ENCODE measurements around the gene ZMIZ1.

Gene ZMIZ1

DNA sequence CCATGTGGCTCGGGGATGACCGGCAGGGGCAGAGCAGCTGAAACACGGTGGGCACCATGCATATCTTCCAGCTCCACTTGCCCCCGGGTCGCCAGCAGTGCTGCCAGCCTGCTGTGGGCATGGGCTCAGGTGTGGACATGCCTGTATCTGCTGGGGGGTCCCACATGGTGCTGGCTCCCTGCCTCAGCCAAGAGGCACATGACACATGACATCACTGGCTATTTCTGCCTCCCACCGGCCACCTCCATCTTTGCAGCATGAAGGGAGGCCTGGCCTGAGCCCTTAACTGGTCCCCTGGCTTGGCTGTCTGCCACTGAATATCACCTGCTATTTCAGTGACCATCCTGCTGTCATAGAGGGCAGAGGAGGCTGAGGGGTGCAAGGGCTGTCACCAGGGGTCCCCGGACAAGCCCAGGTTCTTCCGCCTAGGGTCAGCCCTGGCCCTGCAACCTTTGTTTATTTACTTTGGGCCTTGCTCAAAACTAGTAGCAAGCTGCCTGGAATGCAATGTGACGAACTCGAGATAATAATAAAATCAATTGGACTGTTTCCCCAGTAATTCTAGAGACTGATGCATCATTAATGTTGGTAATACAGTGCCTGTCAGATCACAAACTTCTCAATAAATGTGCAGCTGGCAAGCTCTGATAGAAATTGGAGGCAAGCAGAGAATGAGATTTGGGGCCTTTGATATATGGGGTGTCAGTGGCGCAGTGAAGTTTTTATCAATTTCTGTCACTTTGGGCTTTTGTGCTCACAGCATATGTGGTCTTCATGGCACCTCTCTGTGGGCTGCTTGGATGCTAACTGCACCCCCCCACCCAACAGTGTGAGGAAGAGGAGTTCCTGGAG, 28.5 kb downstream of the ZMIZ1 start:
- no peak for TF ChIP-seq FOXP2 (optimal IDR thresholded peaks at IDR 0.05; ENCODE audit: borderline replicate concordance, extremely low read depth, extremely low read length, insufficient read depth)
- TF ChIP-seq SIN3A (IDR thresholded peaks at IDR 0.05; ENCODE audit: borderline replicate concordance, insufficient read depth, low read length) = no peak
- TF ChIP-seq TAF1 (IDR thresholded peaks at IDR 0.05; ENCODE audit: borderline replicate concordance, insufficient read depth, low read length) = no peak
- TF ChIP-seq POLR2AphosphoS5 (IDR thresholded peaks at IDR 0.05; ENCODE audit: low read depth, low read length) = no peak
- TF ChIP-seq, protein P1, sequence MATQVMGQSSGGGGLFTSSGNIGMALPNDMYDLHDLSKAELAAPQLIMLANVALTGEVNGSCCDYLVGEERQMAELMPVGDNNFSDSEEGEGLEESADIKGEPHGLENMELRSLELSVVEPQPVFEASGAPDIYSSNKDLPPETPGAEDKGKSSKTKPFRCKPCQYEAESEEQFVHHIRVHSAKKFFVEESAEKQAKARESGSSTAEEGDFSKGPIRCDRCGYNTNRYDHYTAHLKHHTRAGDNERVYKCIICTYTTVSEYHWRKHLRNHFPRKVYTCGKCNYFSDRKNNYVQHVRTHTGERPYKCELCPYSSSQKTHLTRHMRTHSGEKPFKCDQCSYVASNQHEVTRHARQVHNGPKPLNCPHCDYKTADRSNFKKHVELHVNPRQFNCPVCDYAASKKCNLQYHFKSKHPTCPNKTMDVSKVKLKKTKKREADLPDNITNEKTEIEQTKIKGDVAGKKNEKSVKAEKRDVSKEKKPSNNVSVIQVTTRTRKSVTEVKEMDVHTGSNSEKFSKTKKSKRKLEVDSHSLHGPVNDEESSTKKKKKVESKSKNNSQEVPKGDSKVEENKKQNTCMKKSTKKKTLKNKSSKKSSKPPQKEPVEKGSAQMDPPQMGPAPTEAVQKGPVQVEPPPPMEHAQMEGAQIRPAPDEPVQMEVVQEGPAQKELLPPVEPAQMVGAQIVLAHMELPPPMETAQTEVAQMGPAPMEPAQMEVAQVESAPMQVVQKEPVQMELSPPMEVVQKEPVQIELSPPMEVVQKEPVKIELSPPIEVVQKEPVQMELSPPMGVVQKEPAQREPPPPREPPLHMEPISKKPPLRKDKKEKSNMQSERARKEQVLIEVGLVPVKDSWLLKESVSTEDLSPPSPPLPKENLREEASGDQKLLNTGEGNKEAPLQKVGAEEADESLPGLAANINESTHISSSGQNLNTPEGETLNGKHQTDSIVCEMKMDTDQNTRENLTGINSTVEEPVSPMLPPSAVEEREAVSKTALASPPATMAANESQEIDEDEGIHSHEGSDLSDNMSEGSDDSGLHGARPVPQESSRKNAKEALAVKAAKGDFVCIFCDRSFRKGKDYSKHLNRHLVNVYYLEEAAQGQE (IDR thresholded peaks at IDR 0.05; ENCODE audit: insufficient read depth in 1 of 2, low read depth in 2 of 2, low read length in 2 of 2) = no peak

DNA sequence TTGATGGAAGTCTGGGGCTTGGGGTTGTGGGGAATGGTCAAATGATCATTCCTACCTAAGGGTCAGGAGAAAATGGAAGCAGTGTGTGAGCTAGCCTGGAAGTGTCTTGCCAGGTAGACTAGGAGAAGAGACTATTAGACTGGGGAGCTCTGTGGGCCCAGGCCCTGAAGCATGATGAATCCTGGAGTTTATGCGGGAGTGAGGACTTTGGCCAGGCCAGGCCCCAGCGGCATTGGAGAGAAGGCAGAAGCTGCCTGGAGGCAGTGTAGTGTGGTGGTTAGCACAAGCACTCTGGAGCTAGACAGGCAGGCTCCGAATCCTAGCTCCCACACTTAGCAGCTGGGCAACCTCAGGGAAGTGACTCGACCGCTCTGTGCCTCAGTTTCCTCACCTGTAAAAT, 29.3 kb downstream of the ZMIZ1 start:
- TF ChIP-seq POLR2AphosphoS5 (IDR thresholded peaks at IDR 0.05; ENCODE audit: low read depth, low read length) = no peak
- no peak for TF ChIP-seq FOXP2 (optimal IDR thresholded peaks at IDR 0.05; ENCODE audit: borderline replicate concordance, extremely low read depth, extremely low read length, insufficient read depth)
- TF ChIP-seq SIN3A (IDR thresholded peaks at IDR 0.05; ENCODE audit: borderline replicate concordance, insufficient read depth, low read length) = no peak
- no peak for TF ChIP-seq TAF1 (IDR thresholded peaks at IDR 0.05; ENCODE audit: borderline replicate concordance, insufficient read depth, low read length)
- TF ChIP-seq, protein P1 (IDR thresholded peaks at IDR 0.05; ENCODE audit: insufficient read depth in 1 of 2, low read depth in 2 of 2, low read length in 2 of 2) = no peak

DNA sequence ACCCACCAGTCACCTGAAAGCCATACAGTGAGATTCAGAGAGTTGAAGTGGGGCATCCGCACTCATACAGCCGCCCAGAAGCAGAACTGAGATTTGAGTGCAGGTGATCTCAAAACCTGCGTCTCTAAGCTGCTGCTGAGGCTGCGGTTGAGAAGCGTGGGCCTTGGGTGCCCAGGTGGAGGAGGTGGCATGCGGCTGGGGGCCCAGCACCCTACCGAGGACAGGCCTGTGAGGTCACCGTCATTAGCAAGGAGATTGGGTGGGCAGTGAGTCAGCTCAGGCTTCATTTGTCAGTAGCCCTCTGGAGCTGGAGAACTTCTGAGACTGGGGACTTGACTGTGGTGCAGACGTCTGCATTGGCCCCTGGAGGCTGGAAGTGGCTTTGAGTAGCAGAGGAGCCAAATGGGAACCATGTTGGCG, 29.8 kb downstream of the ZMIZ1 start:
- TF ChIP-seq SIN3A (IDR thresholded peaks at IDR 0.05; ENCODE audit: borderline replicate concordance, insufficient read depth, low read length) (no peak), FOXP2 (optimal IDR thresholded peaks at IDR 0.05; ENCODE audit: borderline replicate concordance, extremely low read depth, extremely low read length, insufficient read depth) (no peak), TAF1 (IDR thresholded peaks at IDR 0.05; ENCODE audit: borderline replicate concordance, insufficient read depth, low read length) (no peak), POLR2AphosphoS5 (IDR thresholded peaks at IDR 0.05; ENCODE audit: low read depth, low read length) (no peak)
- TF ChIP-seq, protein P1 (IDR thresholded peaks at IDR 0.05; ENCODE audit: insufficient read depth in 1 of 2, low read depth in 2 of 2, low read length in 2 of 2) = no peak

DNA sequence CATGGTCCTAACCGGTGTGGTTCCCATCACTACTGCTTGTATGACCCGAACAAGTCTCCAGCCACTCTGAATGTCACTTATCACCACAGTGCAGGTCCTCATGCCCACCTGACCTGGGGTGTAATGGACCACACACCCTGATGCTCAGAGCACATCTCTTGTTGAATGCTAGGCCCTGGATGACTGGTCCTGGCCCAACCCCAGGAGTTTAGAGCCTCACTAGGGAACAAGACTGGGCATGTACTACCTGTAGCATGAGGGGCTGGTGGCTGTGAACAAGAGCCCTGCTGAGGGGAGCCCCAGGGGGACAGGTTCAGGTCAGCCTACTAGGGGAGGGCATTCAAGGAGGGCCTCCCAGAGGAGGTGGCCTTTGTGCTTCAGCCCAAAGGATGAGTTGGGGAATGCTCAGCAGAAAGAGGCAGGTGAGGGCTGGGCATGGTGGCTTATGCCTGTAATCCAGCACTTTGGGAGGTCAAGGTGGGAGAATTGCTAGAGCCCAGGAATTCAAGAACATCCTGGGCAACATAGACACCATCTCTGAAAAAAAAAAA, 31.2 kb downstream of the ZMIZ1 start:
- no peak for TF ChIP-seq FOXP2 (optimal IDR thresholded peaks at IDR 0.05; ENCODE audit: borderline replicate concordance, extremely low read depth, extremely low read length, insufficient read depth)
- TF ChIP-seq TAF1 (IDR thresholded peaks at IDR 0.05; ENCODE audit: borderline replicate concordance, insufficient read depth, low read length) = no peak
- TF ChIP-seq, protein P1 (IDR thresholded peaks at IDR 0.05; ENCODE audit: insufficient read depth in 1 of 2, low read depth in 2 of 2, low read length in 2 of 2) = no peak
- TF ChIP-seq SIN3A (IDR thresholded peaks at IDR 0.05; ENCODE audit: borderline replicate concordance, insufficient read depth, low read length) = no peak
- TF ChIP-seq POLR2AphosphoS5 (IDR thresholded peaks at IDR 0.05; ENCODE audit: low read depth, low read length) = no peak
